Duodenal mucosa (tissue), 2 donors: ENCODE measurements around the gene HOMER3.

Experiments
- H3K27ac ChIP-seq: one replicate; pipeline ENCODE4 v1.7.0; 2013; ENCODE audit warnings: low read depth, low read length
- H3K27me3 ChIP-seq, 2 donors: one replicate each; pipeline ENCODE4 v1.7.0; 2013; ENCODE audit warnings: low read length in 2 of 2, control low read depth in 1 of 2; ENCODE audit not compliant: insufficient read depth in 2 of 2, control insufficient read depth in 1 of 2
- H3K36me3 ChIP-seq, 2 donors: one replicate each; pipeline ENCODE4 v1.7.0; 2013; ENCODE audit warnings: low read length in 2 of 2, control low read depth in 1 of 2; ENCODE audit not compliant: insufficient read depth in 2 of 2, control insufficient read depth in 1 of 2
- H3K4me1 ChIP-seq, 2 donors: one replicate each; pipeline ENCODE4 v1.7.0; 2013; ENCODE audit warnings: low read length in 2 of 2, control low read depth in 1 of 2; ENCODE audit not compliant: insufficient read depth in 2 of 2, control insufficient read depth in 1 of 2
- H3K4me3 ChIP-seq, 2 donors: one replicate each; pipeline ENCODE4 v1.7.0; 2013; ENCODE audit warnings: low read length in 2 of 2, low read depth in 1 of 2
- H3K9ac ChIP-seq, 2 donors: one replicate each; pipeline ENCODE4 v1.7.0; 2013; ENCODE audit warnings: low read length in 2 of 2, low read depth in 1 of 2
- H3K9me3 ChIP-seq, 2 donors: one replicate each; pipeline ENCODE4 v1.7.0; 2013; ENCODE audit warnings: low read length in 2 of 2, control low read depth in 1 of 2; ENCODE audit not compliant: control insufficient read depth in 1 of 2

HOMER3 gene

DNA sequence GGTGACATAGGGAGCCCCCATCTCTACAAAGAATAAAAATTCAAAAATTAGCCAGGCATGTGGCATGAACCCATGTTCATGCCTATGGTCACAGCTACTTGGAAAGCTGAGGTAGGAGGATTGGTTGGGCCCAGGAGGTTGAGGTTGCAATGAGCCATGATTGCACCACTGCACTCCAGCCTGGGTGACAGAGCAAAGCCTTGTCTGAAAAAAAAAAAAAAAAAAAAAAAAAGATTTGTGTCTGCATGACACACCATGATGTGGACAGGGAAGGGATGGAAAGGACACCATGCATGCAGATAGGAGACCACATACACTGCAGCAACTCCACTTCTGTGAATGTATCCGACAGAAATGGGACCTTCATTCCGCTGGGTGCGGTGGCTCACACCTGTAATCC, 34.0 kb upstream of the HOMER3 start:
- Histone ChIP-seq H3K27ac (no peak overlapping the region), H3K4me3 (no peak overlapping the region), H3K27me3 (no peaks in the 10 kb centered on the region), H3K4me1 (no peaks in the 10 kb centered on the region), H3K9ac (no peak overlapping the region), H3K36me3 (no peaks in the 10 kb centered on the region), H3K9me3 (no peaks in the 10 kb centered on the region)

DNA sequence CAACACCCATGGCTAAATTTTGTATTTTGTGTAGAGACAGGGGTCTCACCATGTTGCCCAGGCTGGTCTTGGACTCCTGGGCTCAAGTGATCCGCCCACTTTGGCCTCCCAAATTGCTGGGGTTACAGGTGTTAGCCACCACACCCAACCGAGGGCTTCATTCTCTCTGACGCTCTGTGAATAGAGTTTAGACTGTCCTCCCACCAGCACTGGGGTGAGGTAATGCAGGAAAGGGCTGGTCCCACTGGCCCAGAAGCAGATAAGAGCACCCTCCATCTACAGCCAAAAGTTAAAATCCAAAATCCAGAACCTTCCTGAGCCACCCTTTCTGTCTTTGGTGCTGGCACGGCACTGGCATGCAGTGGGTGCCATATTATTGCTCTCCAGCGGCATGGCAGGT, 31.8 kb upstream of the HOMER3 start:
- H3K36me3 ChIP-seq, result no peaks in the 10 kb centered on the region
- no peak overlapping the region for H3K4me3 ChIP-seq
- H3K4me1 ChIP-seq, result no peaks in the 10 kb centered on the region
- H3K27ac ChIP-seq, result no peak overlapping the region
- no peak overlapping the region for H3K9ac ChIP-seq
- H3K27me3 ChIP-seq, result no peaks in the 10 kb centered on the region
- no peaks in the 10 kb centered on the region for H3K9me3 ChIP-seq

DNA sequence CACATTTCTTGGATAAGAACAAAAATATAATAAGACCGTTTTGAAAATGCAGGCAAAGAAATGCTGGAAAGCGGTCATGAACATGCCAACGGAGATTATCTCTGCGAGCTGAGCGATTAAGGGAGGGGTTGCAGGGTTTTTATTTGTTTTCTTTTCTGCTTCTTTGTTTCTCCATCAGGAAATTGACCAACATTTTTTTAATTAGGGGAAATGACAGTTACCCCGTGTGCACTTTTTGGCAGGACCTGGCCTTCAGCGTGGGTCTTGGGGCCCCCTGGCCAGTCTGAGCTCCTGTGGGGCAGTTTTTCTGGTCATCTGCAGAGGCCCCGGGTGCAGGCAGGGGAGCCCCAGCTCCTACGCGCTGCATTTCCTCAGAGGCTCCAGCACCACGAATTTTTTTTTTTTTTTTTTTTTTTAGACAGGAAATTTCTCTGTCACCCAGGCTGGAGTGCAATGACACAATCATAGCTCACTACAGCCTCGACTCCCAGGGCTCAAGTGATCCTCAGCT, 31.3 kb upstream of the HOMER3 start:
- Histone ChIP-seq H3K4me1 (no peaks in the 10 kb centered on the region), H3K27ac (no peak overlapping the region), H3K27me3 (no peaks in the 10 kb centered on the region), H3K9me3 (no peaks in the 10 kb centered on the region), H3K4me3 (no peak overlapping the region), H3K36me3 (no peaks in the 10 kb centered on the region), H3K9ac (no peak overlapping the region)

DNA sequence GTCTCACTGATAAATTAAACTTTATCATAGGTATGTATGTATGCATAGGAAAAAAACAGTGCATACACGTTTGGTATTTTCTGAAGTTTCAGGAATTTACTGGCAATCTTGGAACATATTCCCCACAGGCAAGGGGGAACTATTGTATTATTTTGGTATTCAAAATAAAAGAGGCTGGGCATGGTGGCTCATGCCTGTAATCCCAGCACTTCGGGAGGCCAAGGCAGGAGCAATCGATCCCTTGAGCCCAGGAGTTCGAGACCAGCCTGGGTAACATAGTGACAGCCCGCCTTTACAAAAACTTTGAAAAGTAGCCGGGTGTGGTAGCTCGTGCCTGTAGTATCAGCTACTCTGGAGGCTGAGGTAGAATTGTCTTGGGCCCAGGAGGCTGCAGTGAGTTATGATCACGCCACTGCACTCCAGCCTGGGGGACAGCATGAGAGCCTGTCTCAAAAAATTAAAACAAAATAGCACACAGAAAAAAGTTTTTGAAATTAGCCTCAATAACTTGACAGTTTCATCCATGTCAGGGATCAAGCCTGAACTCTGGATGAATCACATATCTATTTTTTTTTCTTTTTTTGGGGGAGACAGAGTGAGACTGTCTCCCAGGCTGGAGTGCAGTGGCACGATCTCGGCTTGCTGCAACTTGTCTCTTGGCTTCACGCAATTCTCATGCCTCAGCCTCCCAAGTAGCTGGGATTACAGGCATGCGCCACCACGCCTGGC, 29.1 kb upstream of the HOMER3 start:
- Histone ChIP-seq H3K27me3 (no peaks in the 10 kb centered on the region), H3K36me3 (no peaks in the 10 kb centered on the region), H3K4me3 (no peak overlapping the region), H3K27ac (no peak overlapping the region), H3K9ac (no peak overlapping the region), H3K9me3 (no peaks in the 10 kb centered on the region), H3K4me1 (no peaks in the 10 kb centered on the region)

DNA sequence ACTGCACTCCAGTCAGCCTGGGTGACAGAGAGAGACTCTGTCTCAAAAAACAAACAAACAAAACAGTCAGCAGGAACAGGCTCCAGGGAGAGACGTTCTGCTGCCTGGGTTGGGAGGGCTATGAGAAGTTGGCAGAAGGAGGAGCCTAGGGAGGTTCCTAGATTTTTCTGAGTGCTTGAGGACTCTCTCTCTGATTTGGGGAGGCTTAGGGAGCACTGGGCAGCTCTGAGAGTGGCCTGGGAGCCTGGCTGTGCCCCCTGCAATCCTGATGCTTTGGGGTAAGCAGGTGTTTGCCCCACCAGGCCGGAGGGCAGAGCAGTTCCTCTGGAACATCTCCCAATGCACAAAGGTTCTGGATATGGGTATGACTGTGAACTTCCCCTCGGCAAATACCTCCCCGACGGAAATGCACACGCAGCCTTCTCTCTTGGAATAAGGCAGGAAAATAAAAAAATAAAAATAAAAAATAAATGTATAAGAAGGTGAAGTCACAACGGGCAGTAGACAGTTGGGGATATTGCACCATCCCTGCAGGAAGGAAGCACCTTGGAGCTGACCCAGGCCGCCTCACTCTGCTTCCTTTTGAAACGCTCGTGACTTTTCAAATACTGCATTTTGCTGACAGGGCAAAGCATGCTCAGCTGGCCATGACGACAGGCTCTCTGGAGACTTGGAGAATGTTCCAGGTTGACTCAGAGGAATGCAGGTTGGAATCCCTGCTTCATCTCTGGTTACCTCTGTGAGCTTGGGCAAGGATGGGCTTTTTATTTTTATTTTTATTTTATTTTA, 26.5 kb upstream of the HOMER3 start:
- Histone ChIP-seq H3K36me3 (no peaks in the 10 kb centered on the region), H3K27me3 (no peaks in the 10 kb centered on the region), H3K4me1 (no peaks in the 10 kb centered on the region), H3K4me3 (no peak overlapping the region), H3K9me3 (no peaks in the 10 kb centered on the region), H3K27ac (peak overlapping the region; percentile 66), H3K9ac (no peak overlapping the region)

DNA sequence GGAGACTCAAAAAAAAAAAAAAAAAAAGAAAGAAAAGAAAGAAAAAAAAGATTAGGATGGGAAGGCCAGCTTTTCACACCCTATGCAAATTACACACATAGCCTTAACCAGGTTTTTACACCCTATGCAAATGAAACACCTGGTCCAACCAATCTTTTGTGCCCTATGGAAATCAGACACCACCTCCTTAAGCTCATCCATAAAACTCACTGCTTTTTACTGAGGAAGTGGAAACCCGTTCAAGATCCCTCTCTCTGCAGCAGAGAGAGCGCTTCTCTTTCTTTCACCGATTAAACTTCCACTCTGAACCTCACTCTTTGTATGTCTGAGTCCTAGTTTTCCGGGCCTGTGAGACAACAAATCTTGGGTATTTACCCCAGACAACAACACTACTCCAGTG, 25.3 kb upstream of the HOMER3 start:
- Histone ChIP-seq H3K36me3 (no peaks in the 10 kb centered on the region), H3K4me1 (no peaks in the 10 kb centered on the region), H3K9me3 (no peaks in the 10 kb centered on the region), H3K27ac (no peak overlapping the region), H3K27me3 (peaks cover 3 to 6% of the 10 kb centered on the region in 2 donors), H3K9ac (no peak overlapping the region), H3K4me3 (no peak overlapping the region)

DNA sequence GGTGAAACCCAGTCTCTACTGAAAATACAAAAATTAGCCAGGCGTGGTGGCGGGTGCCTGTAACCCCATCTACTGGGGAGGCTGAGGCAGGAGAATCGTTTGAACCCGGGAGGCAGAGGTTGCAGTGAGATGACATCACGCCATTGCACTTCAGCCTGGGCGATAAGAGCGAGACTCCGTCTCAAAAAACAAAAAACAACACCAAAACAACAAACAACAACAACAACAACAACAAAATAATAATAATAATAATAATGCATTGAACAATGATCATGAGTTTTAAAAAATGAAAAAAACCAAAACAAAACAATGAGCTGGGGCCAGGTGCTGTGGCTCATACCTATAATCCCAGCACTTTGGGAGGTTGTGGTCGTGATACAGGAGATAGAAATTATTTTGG, 23.1 kb upstream of the HOMER3 start:
- Histone ChIP-seq H3K4me3 (no peak overlapping the region), H3K36me3 (no peaks in the 10 kb centered on the region), H3K4me1 (no peaks in the 10 kb centered on the region), H3K9ac (no peak overlapping the region), H3K27ac (no peak overlapping the region), H3K27me3 (peaks cover 3 to 6% of the 10 kb centered on the region in 2 donors), H3K9me3 (no peaks in the 10 kb centered on the region)

DNA sequence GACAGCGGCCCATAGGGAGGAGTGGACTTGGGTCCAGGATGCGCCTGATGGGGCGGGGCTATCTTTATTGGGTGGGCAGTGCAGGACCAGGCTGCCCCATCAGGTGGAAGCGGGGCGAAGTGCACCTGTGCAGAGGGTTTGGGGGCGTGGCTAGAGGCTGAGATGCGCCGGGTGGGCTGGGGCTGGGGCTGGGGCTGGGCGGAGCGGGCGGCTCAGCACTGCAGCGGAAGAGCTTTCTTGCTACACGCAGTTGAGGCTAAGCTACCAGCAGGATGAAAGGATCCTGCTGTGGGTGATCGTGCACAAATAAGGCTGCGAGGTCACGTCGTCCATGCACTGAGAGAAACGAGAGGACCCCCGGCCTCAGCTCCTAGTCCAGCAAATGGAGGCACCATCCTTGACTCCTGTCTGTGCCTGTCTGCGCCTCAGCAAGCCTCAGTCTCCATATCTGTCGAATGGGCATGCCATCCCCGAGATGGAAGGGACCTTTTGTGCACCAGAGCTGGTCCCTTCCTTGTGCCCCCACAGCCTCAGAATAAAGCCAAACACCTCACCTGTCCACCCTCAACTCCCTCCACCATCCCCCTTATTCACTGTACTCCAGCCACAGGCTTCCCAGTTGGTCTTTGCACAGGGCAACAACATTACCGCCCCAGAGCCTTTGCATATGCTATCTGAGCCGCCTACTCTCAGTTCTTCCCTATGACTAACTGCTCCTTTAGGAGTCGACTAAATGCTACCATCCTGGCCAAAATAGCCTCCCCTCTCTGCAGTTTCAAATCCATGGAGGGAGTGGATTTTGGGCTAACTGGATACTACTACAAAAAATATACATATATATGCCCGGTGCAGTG, 21.0 kb upstream of the HOMER3 start:
- no peaks in the 10 kb centered on the region for H3K9me3 ChIP-seq
- H3K36me3 ChIP-seq, result no peaks in the 10 kb centered on the region
- H3K9ac ChIP-seq, result no peak overlapping the region
- no peaks in the 10 kb centered on the region for H3K4me1 ChIP-seq
- peaks cover 3 to 6% of the 10 kb centered on the region in 2 donors for H3K27me3 ChIP-seq
- H3K27ac ChIP-seq, result no peak overlapping the region
- no peak overlapping the region for H3K4me3 ChIP-seq

DNA sequence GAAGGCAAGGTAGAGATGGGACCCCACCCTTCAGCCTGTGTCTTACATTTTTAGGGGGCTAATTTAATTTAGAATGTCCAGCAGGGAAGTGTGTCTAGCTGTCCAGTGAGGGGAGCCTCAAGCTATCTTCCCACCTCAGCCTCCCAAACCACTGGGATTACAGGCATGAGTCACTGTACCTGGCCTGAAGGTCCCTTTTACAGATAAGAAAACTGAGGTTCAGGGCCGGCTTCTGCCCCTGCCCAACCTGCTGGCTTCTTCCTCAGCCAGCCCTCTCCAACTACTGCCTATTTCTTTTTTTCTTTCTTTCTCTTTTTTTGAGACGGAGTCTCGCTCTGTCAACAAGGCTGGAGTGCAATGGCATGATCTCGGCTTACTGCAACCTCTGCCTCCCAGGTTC, 19.4 kb upstream of the HOMER3 start:
- Histone ChIP-seq H3K27me3 (peaks cover 3 to 6% of the 10 kb centered on the region in 2 donors), H3K4me3 (no peak overlapping the region), H3K4me1 (no peaks in the 10 kb centered on the region), H3K9me3 (no peaks in the 10 kb centered on the region), H3K27ac (no peak overlapping the region), H3K36me3 (no peaks in the 10 kb centered on the region), H3K9ac (no peak overlapping the region)

DNA sequence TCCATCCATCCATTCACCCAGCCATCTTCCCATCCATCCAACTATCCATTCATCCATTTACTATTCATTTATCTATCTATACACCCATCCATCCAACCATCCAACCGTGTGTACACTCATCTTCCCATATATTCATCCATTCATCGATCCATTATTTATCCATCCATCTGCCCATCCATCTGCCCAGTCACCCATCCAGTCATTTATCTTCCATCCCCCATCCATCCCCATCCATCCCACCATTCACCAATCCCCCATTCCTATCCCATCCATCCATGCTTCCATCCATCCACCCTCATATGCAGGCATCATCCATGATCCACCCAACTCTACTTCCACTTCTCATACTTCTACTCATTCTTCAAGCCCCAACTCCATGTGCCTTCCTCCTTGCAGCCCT, 14.0 kb upstream of the HOMER3 start:
- no peaks in the 10 kb centered on the region for H3K9me3 ChIP-seq
- H3K36me3 ChIP-seq, result no peaks in the 10 kb centered on the region
- H3K27ac ChIP-seq, result no peak overlapping the region
- H3K9ac ChIP-seq, result no peak overlapping the region
- no peak overlapping the region for H3K4me3 ChIP-seq
- no peaks in the 10 kb centered on the region for H3K27me3 ChIP-seq
- H3K4me1 ChIP-seq, result no peaks in the 10 kb centered on the region
